MM.1S (cell line): ENCODE measurements around the gene TKTL1.

Experiments used
- DNase-seq: peaks from one replicate; pipeline ENCODE4 v3.0.0-alpha.2; 2015
- H2AFZ ChIP-seq: fragments of 300-600 bp; sonication (generic); 2 replicates; pipeline ENCODE4 v1.6.0; 2016; ENCODE audit warnings: antibody characterized with exemption, low read length
- H3F3A ChIP-seq: fragments of 300-600 bp; sonication (generic); 2 replicates; pipeline ENCODE4 v1.6.1; 2016; ENCODE audit warnings: mild to moderate bottlenecking, antibody characterized with exemption, low read length, moderate library complexity, mixed read lengths; ENCODE audit not compliant: insufficient read depth
- H3K27ac ChIP-seq: fragments of 300-600 bp; sonication (generic); 2 replicates; pipeline ENCODE4 v1.5.1; 2016; ENCODE audit warnings: mild to moderate bottlenecking, low read length
- H3K27me3 ChIP-seq: fragments of 300-600 bp; sonication (generic); replicated peaks from 2 replicates; pipeline ENCODE4 v1.6.0; 2016; ENCODE audit warnings: low read length; ENCODE audit not compliant: insufficient read depth
- H3K36me3 ChIP-seq: fragments of 300-600 bp; sonication (generic); replicated peaks from 2 replicates; pipeline ENCODE4 v1.6.1; 2016; ENCODE audit warnings: mild to moderate bottlenecking, low read length, mixed read lengths; ENCODE audit not compliant: insufficient read depth
- H3K4me1 ChIP-seq: fragments of 300-600 bp; sonication (generic); 2 replicates; pipeline ENCODE4 v1.6.1; 2016; ENCODE audit warnings: low read length, mixed read lengths
- H3K4me2 ChIP-seq: fragments of 300-600 bp; sonication (generic); 2 replicates; pipeline ENCODE4 v1.6.0; 2016; ENCODE audit warnings: low read depth, low read length
- H3K4me3 ChIP-seq: fragments of 300-600 bp; sonication (generic); 2 replicates; pipeline ENCODE4 v1.5.1; 2016; ENCODE audit warnings: low read length, mixed read lengths
- H3K79me2 ChIP-seq: fragments of 300-600 bp; sonication (generic); 2 replicates; pipeline ENCODE4 v1.6.1; 2016; ENCODE audit warnings: mixed run types, low read length, mixed read lengths
- H3K9ac ChIP-seq: fragments of 300-600 bp; sonication (generic); 2 replicates; pipeline ENCODE4 v1.6.1; 2016; ENCODE audit warnings: low read length, mixed read lengths
- H3K9me2 ChIP-seq: fragments of 300-600 bp; sonication (generic); replicated peaks from 2 replicates; pipeline ENCODE4 v1.6.1; 2016; ENCODE audit warnings: mild to moderate bottlenecking, low read length, mixed read lengths; ENCODE audit not compliant: insufficient read depth
- H3K9me3 ChIP-seq: fragments of 300-600 bp; sonication (generic); replicated peaks from 2 replicates; pipeline ENCODE4 v1.6.1; 2016; ENCODE audit warnings: mild to moderate bottlenecking, low read length, mixed read lengths; ENCODE audit not compliant: insufficient read depth
- H4K20me1 ChIP-seq: fragments of 300-600 bp; sonication (generic); 2 replicates; pipeline ENCODE4 v1.6.1; 2016; ENCODE audit warnings: mild to moderate bottlenecking, low read length, moderate library complexity, mixed read lengths; ENCODE audit not compliant: insufficient read depth
- CTCF ChIP-seq: fragments of 300-600 bp; sonication (generic); IDR thresholded peaks from 2 replicates; pipeline ENCODE4 v1.5.1; 2016; ENCODE audit warnings: antibody characterized with exemption, low read length, mixed read lengths
- EZH2 ChIP-seq: fragments of 300-600 bp; sonication (generic); optimal IDR thresholded peaks from 2 replicates; pipeline ENCODE3; 2017; ENCODE audit warnings: low read depth, mild to moderate bottlenecking, antibody characterized with exemption, low read length, mixed read lengths
- EZH2phosphoT487 ChIP-seq: fragments of 300-600 bp; sonication (generic); IDR thresholded peaks from 2 replicates; pipeline ENCODE4 v1.6.1; 2018; ENCODE audit warnings: antibody characterized with exemption, low read length

Gene TKTL1

GRCh38 chrX:154321152-154321551 lies 25.6 kb downstream of the TKTL1 start:
- Histone ChIP-seq H3K4me1 (peaks cover 24% of the 10 kb centered on the region), H3K9me3 (no peaks in the 10 kb centered on the region), H3K79me2 (no peaks in the 10 kb centered on the region), H3K4me2 (peak overlapping the region; percentile 35; the same call in 1 of the 2 replicates), H4K20me1 (no peaks in the 10 kb centered on the region), H3K27ac (peak overlapping the region; percentile 75; the same call in 1 of the 2 replicates), H3K4me3 (no peak overlapping the region), H2AFZ (0 out of 2 replicates have a peak overlapping the region, but pooled peaks have one; percentile 48), H3F3A (peaks cover 16% of the 10 kb centered on the region), H3K27me3 (no peaks in the 10 kb centered on the region), H3K9me2 (no peaks in the 10 kb centered on the region), H3K9ac (0 out of 2 replicates have a peak overlapping the region, but pooled peaks have one; percentile 8), H3K36me3 (no peaks in the 10 kb centered on the region)
- peak; percentile 37 for DNase-seq
- no peak for TF ChIP-seq CTCF
- TF ChIP-seq EZH2: no peak
- no peak for TF ChIP-seq EZH2phosphoT487

GRCh38 chrX:154321594-154321993 lies 26.0 kb downstream of the TKTL1 start:
- peak; percentile 47 for DNase-seq
- Histone ChIP-seq H3F3A (peaks cover 16% of the 10 kb centered on the region), H3K9ac (no peak overlapping the region; the same call in 1 of the 2 replicates), H3K9me3 (no peaks in the 10 kb centered on the region), H3K4me3 (peak overlapping the region; percentile 38; the same call in 1 of the 2 replicates), H3K9me2 (no peaks in the 10 kb centered on the region), H4K20me1 (no peaks in the 10 kb centered on the region), H3K4me2 (peak overlapping the region; percentile 62), H3K27ac (peak overlapping the region; percentile 75), H2AFZ (no peak overlapping the region; the same call in 1 of the 2 replicates), H3K4me1 (peaks cover 29% of the 10 kb centered on the region), H3K79me2 (no peaks in the 10 kb centered on the region), H3K27me3 (no peaks in the 10 kb centered on the region), H3K36me3 (no peaks in the 10 kb centered on the region)
- no peak for TF ChIP-seq EZH2phosphoT487
- TF ChIP-seq CTCF: peak; percentile 37

- no peak for TF ChIP-seq EZH2
- TF ChIP-seq EZH2phosphoT487: no peak
- TF ChIP-seq CTCF: no peak
- Histone ChIP-seq H3K4me1 (peaks cover 41% of the 10 kb centered on the region), H3F3A (peaks cover 16% of the 10 kb centered on the region), H3K9ac (no peak overlapping the region), H3K36me3 (no peaks in the 10 kb centered on the region), H3K9me2 (no peaks in the 10 kb centered on the region), H3K4me3 (no peak overlapping the region), H3K4me2 (no peak overlapping the region), H3K27ac (no peak overlapping the region), H4K20me1 (no peaks in the 10 kb centered on the region), H3K9me3 (no peaks in the 10 kb centered on the region), H3K27me3 (no peaks in the 10 kb centered on the region), H2AFZ (no peak overlapping the region), H3K79me2 (no peaks in the 10 kb centered on the region)
- DNase-seq: no peak
Measured at GRCh38 chrX:154322890-154323289, 27.3 kb downstream of the TKTL1 start.
